Mucosa of stomach (tissue), 1 donor: Measurements from ENCODE around the gene SNX8.

ENCODE experiments used
- H3K27me3 ChIP-seq: one replicate; pipeline ENCODE4 v1.7.0; 2013; ENCODE audit warnings: mild to moderate bottlenecking, low read length; ENCODE audit not compliant: control insufficient read depth, insufficient read depth
- H3K36me3 ChIP-seq: one replicate; pipeline ENCODE4 v1.7.0; 2013; ENCODE audit warnings: low read length; ENCODE audit not compliant: control insufficient read depth, insufficient read depth
- H3K4me1 ChIP-seq: one replicate; pipeline ENCODE4 v1.7.0; 2013; ENCODE audit warnings: mild to moderate bottlenecking, low read length; ENCODE audit not compliant: control insufficient read depth, insufficient read depth
- H3K4me3 ChIP-seq: one replicate; pipeline ENCODE4 v1.7.0; 2013; ENCODE audit warnings: low read length
- H3K9ac ChIP-seq: one replicate; pipeline ENCODE4 v1.7.0; 2013; ENCODE audit warnings: mild to moderate bottlenecking, low read length, moderate library complexity
- H3K9me3 ChIP-seq: one replicate; pipeline ENCODE4 v1.7.0; 2013; ENCODE audit warnings: mild to moderate bottlenecking, low read length, moderate library complexity; ENCODE audit not compliant: control insufficient read depth
- donor health status: Pancreatic carcinoma.

Gene SNX8

DNA sequence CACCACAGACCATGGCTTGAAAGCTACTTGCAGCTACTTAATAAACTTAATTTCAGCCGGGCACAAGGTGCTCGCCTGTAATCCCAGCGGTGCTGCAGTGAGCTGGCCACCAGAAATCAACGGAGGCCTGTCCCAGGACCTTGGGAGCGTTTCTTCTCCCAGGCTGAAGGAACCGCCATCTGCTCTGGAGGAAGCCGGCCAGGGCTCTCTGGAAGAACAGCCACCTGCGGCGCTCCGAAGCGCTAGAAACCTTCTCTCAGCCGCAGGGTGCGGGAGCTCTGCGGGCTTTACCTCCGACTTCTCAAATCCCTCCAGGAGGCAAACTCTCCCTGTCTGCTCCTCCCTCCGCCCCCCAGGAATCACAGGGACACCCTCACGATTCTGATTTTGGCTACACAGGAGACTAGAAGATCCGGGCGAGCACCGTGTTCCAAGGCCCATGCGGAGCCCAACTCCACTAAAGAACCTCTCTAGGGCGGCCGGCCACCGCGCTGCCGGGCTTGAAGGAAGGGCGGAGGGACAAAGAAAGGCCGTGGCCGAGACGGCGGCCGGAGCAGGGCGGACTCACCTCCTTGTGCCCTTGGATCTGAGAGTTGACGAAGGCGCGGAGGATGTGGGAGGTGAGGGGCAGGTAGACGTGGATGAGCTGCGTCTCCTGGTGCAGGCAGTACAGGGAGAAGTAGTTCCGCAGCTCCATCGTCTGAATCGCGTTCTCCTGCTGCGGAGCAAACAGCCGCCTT, 57.8 kb downstream of the SNX8 start:
- Histone ChIP-seq H3K4me1 (no peaks in the 10 kb centered on the region), H3K9me3 (no peaks in the 10 kb centered on the region), H3K36me3 (no peaks in the 10 kb centered on the region), H3K9ac (no peak overlapping the region), H3K27me3 (no peaks in the 10 kb centered on the region), H3K4me3 (no peak overlapping the region)

DNA sequence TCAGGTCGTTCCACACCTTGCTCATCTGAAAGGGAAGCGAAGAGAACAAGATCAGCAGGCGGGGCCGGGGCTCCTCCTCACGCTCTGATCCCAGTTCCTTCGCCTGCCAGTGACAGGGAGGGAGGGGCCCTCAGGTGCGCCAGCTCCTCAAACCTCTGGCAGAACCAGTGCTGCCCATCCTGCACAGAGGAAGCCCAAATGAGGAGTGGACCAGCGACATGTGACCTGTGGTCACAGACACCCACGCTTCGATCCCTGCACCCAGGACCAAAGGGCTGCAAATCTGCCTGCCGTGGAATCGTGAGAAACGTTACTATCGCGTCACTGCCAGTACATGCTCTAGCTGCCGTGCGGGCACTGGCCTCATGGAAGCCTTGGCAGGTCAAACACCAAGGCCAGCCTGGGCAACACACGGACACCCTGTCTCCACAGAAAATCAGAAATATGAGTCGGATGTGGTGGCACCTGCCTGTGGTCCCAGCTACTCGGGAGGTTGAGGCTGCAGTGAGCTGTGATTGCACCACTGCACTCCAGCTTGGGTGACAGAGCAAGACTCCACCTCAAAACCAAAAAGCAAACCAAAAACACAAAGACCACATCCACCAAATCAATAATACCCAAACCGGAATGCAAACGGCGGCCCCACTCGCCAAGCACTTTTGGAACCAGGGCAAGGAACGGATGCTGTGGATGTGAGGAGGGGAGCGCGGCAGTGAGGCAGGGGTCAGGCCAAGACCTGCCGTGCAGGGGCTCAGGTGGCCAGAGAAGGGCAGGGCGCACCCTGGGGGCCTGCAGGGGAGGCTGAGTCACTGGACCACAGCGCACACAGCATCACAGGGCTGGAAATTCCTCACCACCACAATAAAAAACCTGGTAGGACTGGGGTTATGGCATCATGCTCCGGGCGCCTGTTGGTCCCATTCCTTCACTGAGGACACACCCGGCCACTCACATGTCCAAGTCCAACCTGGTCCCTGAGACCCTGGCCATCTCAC, 58.8 kb downstream of the SNX8 start:
- H3K9me3 ChIP-seq: no peaks in the 10 kb centered on the region
- H3K4me3 ChIP-seq: no peak overlapping the region
- H3K4me1 ChIP-seq: no peaks in the 10 kb centered on the region
- no peak overlapping the region for H3K9ac ChIP-seq
- H3K27me3 ChIP-seq: no peaks in the 10 kb centered on the region
- H3K36me3 ChIP-seq: no peaks in the 10 kb centered on the region

DNA sequence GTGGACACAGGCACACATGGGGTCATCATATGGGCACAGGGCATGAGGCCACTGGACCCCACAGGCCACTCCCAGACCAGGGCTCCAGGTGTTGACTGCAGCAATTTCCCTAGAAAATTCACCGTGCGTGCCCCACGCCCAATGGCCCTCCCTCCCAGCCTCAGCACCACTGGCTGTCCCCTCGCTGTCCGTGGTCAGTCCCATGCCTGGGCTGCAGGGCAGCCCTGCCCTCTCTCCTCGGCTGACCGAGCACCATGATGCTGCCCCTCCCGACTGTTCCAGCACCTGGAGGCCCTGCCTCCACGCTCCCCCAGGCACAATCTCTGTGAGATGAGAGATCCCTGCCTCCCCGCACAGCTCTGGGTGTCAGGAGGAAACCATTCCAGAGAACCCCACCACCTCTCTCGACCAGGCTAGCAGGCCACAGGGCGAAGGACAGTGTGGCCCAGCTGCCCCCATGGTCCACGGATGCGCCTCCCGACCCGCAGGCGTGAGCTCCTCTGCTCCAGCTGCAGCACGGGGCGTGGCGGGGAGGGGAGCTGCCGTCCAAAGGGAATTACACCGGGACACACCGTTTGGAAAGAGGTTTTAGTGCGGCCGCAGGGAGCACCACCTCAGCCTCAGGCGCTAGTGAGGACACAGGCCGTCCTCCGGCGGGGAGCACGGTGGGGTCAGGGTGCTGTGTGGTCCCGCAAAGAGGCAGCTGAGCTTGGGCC, 59.7 kb downstream of the SNX8 start:
- H3K9me3 ChIP-seq: no peaks in the 10 kb centered on the region
- H3K4me1 ChIP-seq: no peaks in the 10 kb centered on the region
- no peaks in the 10 kb centered on the region for H3K27me3 ChIP-seq
- H3K36me3 ChIP-seq: no peaks in the 10 kb centered on the region
- H3K4me3 ChIP-seq: no peak overlapping the region
- no peak overlapping the region for H3K9ac ChIP-seq

DNA sequence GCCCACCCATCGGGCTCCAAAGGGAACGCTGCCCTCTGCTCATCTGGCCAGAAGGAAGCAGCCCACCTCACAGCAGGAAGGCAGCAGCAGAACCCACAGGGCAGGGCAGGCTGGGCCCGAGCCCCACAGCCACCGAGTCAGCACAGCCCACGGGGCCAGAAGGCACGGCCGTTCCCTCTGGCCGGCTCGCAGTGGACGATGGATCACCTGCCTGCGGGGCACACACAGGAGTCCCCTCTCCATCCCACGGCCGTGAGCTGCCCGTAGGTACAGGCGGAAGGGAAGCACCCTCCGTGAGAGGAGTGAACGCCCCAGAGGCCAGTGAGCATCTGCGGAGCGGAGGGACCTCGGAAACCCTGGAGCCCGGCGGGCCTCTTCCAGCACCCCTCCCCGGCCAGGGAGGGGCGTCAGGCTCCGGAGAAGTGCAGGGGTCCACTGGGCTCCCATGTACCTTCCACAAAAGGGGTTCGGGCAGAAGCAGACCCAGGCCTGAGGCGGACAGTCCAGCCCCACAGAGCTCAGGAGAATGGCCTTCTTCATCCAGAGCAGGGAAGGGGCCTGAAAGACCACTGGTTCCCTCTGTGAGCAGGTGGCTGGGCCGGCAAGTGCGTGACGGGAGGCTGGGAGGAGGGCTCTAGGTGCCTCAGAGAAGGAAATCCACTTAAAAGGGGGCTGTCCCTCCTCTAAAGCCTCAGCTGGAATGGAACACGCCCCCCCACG, 60.6 kb downstream of the SNX8 start:
- H3K9me3 ChIP-seq: no peaks in the 10 kb centered on the region
- H3K4me3 ChIP-seq: no peak overlapping the region
- H3K4me1 ChIP-seq: no peaks in the 10 kb centered on the region
- no peak overlapping the region for H3K9ac ChIP-seq
- no peaks in the 10 kb centered on the region for H3K36me3 ChIP-seq
- no peaks in the 10 kb centered on the region for H3K27me3 ChIP-seq

DNA sequence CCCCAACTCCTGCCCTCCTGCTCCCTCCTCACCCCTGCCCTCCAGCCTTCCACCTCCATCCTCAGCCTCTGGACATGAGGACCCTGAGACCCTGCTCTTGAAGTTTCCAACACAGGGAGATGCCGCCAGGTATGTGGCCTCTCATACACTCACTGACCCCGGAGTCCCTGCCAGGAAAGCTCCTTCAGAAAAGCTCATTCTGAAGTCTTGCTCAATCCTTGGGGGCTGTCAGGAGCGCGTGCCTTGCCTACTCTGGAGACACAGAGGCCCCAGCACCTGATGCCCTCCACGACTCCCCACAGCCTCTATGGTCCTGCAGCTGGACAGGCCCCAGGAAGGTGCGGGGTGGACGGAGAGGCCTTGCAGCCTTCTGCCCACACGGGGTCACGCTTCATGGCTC, 61.2 kb downstream of the SNX8 start:
- Histone ChIP-seq H3K9me3 (no peaks in the 10 kb centered on the region), H3K4me1 (no peaks in the 10 kb centered on the region), H3K4me3 (no peak overlapping the region), H3K36me3 (no peaks in the 10 kb centered on the region), H3K27me3 (no peaks in the 10 kb centered on the region), H3K9ac (no peak overlapping the region)

DNA sequence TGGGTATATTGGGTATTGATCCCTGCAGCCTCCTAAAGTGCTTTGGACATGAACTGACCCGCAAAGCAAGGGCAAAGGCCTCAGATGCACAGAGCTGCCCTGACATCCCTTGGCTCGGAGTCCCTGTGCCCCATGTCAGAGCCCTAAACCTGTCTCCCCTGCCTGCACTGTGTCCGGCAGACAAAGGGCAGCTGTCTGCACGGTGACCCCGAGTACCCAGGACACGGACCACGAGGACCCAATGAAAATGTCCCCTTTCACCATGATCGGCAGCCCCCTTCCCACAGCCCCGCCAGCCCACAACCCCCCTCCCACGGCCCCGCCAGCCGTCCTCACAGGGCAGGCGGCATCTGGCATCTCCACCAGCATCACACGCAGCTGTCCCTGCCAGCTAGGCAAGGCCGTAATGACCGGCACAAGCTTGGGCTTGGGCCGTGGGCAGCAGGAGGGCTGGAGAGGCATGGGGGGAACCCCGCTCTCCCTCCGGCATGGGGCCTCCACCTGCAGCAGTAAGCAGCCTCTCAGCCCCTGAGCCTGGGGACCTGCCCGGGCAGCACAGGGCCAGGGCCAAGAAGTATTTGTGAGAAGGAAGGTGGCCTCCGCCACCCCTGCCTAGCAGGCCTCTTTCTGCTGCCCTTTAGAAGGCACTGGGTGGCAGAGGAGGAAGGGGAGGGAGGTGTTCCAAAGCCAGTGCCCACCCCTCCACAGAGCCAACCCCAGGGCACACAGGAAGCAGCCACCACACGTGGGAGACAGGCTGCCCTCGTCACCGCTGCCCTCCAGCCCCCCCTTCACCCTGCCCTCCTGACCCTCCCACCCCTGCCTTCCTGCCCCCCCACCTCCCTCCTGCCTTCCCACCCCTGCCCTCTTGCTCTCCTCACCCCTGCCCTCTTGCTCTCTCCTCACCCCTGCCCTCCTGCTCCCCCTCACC, 62.1 kb downstream of the SNX8 start:
- Histone ChIP-seq H3K9ac (no peak overlapping the region), H3K4me3 (no peak overlapping the region), H3K36me3 (no peaks in the 10 kb centered on the region), H3K27me3 (no peaks in the 10 kb centered on the region), H3K4me1 (no peaks in the 10 kb centered on the region), H3K9me3 (no peaks in the 10 kb centered on the region)

DNA sequence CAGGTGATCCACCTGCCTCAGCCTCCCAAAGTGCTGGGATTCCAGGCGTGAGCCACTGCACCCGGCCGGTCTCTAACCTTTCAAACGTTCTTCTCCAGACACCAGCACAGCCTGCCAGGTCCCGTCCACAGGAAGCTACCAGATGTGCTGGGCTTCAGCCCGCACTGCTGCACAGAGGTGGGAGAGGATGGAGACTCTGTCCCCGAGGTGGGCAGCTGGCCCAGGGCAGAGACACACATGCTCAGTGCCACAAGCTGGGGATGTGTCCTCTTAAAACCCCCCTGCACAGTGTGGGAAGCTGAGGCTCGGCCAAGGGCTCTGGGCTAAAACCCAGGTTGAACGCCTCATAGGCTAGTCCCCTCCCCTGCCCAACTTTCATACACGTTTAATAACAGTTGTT, 62.9 kb downstream of the SNX8 start:
- Histone ChIP-seq H3K27me3 (no peaks in the 10 kb centered on the region), H3K36me3 (no peaks in the 10 kb centered on the region), H3K9ac (no peak overlapping the region), H3K4me1 (no peaks in the 10 kb centered on the region), H3K9me3 (no peaks in the 10 kb centered on the region), H3K4me3 (no peak overlapping the region)

DNA sequence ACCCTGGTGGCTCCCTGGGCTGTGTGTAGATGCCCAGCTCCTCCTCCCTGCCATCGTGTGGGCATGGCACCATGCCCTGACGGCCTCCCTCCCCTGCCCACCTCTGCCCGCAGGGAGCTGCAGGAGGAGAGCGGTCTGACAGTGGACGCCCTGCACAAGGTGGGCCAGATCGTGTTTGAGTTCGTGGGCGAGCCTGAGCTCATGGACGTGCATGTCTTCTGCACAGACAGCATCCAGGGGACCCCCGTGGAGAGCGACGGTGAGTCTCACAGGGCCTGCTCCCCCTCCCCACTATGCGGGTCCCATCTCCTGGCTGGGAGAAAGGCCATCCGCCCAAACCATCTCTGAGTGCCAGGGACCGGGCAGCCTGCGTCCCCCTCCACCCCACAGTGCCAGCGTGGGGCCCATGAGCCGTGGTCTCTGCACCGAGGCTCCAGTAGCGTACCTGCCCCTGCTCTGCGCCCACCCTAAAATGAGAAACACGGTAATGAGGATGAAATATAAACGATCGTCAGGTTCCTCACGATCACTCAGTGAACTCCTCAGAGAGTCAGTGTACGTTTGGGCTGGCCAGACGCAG, 64.4 kb downstream of the SNX8 start:
- H3K9ac ChIP-seq: no peak overlapping the region
- no peaks in the 10 kb centered on the region for H3K36me3 ChIP-seq
- no peaks in the 10 kb centered on the region for H3K27me3 ChIP-seq
- H3K4me1 ChIP-seq: no peaks in the 10 kb centered on the region
- no peaks in the 10 kb centered on the region for H3K9me3 ChIP-seq
- H3K4me3 ChIP-seq: no peak overlapping the region

DNA sequence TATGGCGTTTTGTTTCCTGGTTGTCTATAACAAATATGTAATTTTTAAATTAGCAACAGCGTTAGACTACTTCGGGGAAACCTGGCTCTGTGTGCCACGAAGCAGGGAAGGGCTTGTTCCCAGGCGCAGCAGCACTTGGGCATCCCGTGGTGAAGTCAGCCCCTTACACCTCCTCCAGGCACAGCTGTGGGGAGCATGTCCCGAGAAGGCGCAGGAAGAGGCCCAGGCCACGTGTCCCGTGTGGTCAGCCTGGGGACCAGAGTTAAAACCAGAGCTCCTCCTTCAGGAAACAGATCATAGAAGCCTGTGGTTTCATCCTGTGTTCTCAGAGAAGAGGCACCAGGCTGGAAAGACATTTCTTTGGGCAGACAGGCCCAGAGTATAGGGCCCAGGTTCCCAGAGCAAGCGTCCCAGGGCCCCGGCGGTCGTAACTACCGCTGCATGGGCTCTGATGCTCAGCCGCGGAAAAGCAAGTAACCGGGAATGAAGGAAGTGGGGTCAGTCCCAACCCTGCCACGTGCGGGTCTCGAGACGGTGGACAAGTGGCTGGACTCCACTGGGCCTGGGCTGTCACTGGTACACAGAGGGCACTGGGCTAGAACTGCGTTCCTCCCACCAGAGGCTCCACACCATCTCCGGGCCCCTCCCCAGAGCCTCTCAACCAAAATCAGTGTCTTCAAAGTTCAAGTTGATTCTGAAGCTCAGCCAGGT, 65.1 kb downstream of the SNX8 start:
- Histone ChIP-seq H3K27me3 (no peaks in the 10 kb centered on the region), H3K4me1 (no peaks in the 10 kb centered on the region), H3K36me3 (no peaks in the 10 kb centered on the region), H3K4me3 (no peak overlapping the region), H3K9me3 (no peaks in the 10 kb centered on the region), H3K9ac (no peak overlapping the region)
